Eye (tissue), 1 donor: ENCODE measurements around the gene ERP29.
"Not testable (repeated sequence)": the region's sequence is repeated elsewhere in the genome, so short reads cannot be mapped to it uniquely, and the experiment has no call there.

Source experiments
- DNase-seq: peaks from one replicate; pipeline ENCODE4 v3.0.0-alpha.2; 2015

The ERP29 gene

GRCh38 chr12:112004041-112004440 is 9.2 kb upstream of the ERP29 start:
- no peak for DNase-seq

- DNase-seq, result no peak
These were observed 7.5 kb upstream of the ERP29 start for GRCh38 chr12:112005419-112006395.

- DNase-seq, result peak; percentile 23
These were observed 5.3 kb upstream of the ERP29 start for GRCh38 chr12:112007945-112008344.

GRCh38 chr12:112008918-112009317 is 4.3 kb upstream of the ERP29 start:
- no peak for DNase-seq

- not testable (repeated sequence) for DNase-seq
These were observed 3.6 kb upstream of the ERP29 start for GRCh38 chr12:112009596-112009995.

- no peak for DNase-seq
These were observed 2.5 kb upstream of the ERP29 start for GRCh38 chr12:112010415-112011344.

GRCh38 chr12:112011685-112012084 is 1.5 kb upstream of the ERP29 start:
- DNase-seq, result no peak

- DNase-seq, result peak; percentile 87
These were observed 576 bp downstream of the ERP29 start for GRCh38 chr12:112013601-112014402.

- no peak for DNase-seq
These were observed 2.7 kb downstream of the ERP29 start for GRCh38 chr12:112015938-112016337.

GRCh38 chr12:112017041-112017440 is 3.8 kb downstream of the ERP29 start:
- DNase-seq, result no peak

- no peak for DNase-seq
These were observed 5.5 kb downstream of the ERP29 start for GRCh38 chr12:112018571-112019237.

- DNase-seq, result no peak
These were observed 7.8 kb downstream of the ERP29 start for GRCh38 chr12:112020947-112021457.

- DNase-seq, result no peak
These were observed 9.2 kb downstream of the ERP29 start for GRCh38 chr12:112022241-112023016.

GRCh38 chr12:112023759-112024396 is 10.7 kb downstream of the ERP29 start:
- no peak for DNase-seq

GRCh38 chr12:112025808-112026375 is 12.7 kb downstream of the ERP29 start:
- DNase-seq, result no peak

- DNase-seq, result no peak
These were observed 16.1 kb downstream of the ERP29 start for GRCh38 chr12:112029301-112029700.

GRCh38 chr12:112031472-112031871 is 18.2 kb downstream of the ERP29 start:
- DNase-seq, result no peak

- no peak for DNase-seq
These were observed 19.1 kb downstream of the ERP29 start for GRCh38 chr12:112032292-112032691.

GRCh38 chr12:112035219-112035785 is 22.1 kb downstream of the ERP29 start:
- no peak for DNase-seq

GRCh38 chr12:112036614-112037013 is 23.4 kb downstream of the ERP29 start:
- not testable (repeated sequence) for DNase-seq
